GM23248 (cell line): ENCODE data around the gene LRRC74A.

Experiments
- EZH2 ChIP-seq: fragments of 200-600 bp; sonication (generic); IDR thresholded peaks from 2 replicates; pipeline ENCODE4 v1.6.1; 2018; ENCODE audit warnings: antibody characterized with exemption, mild to moderate bottlenecking; ENCODE audit not compliant: insufficient read depth, poor library complexity, severe bottlenecking
- EZH2phosphoT487 ChIP-seq: fragments of 200-600 bp; sonication (generic); IDR thresholded peaks from 2 replicates; pipeline ENCODE4 v1.6.1; 2018; ENCODE audit warnings: antibody characterized with exemption, moderate library complexity, mild to moderate bottlenecking, low read depth; ENCODE audit not compliant: insufficient read depth

DNA sequence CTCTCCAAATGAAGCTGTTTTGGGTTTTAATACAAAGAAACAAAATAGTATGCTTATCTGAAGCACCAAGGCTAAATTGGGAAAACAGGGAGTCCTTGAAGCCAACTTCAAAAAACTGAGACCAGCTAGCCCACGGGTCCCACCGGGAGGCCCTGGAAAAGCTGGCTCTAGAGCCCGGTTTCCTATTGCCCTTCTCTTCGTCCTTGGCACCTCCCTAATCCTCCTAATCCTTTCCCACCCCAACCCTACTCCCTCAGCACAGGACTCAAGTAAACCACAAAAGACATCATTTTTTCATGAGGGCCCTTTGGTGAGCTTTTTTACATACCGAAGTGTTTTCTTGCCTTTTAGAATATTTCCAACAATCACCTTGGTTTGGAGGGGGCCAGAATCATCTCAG, 11.3 kb downstream of the LRRC74A start:
- TF ChIP-seq EZH2phosphoT487 (no peak), EZH2 (no peak)
